HL-60/S4 (cell line): Measurements from ENCODE around the gene DDR1.

Experiments
- in situ Hi-C: fragments of 300-500 bp; cut with MboI; formaldehyde crosslinking; loops from 2 replicates; pipeline ENCODE4 v1.14.3; 2022; ENCODE audit warnings: low sequenced_read_pairs

The DDR1 gene

DNA sequence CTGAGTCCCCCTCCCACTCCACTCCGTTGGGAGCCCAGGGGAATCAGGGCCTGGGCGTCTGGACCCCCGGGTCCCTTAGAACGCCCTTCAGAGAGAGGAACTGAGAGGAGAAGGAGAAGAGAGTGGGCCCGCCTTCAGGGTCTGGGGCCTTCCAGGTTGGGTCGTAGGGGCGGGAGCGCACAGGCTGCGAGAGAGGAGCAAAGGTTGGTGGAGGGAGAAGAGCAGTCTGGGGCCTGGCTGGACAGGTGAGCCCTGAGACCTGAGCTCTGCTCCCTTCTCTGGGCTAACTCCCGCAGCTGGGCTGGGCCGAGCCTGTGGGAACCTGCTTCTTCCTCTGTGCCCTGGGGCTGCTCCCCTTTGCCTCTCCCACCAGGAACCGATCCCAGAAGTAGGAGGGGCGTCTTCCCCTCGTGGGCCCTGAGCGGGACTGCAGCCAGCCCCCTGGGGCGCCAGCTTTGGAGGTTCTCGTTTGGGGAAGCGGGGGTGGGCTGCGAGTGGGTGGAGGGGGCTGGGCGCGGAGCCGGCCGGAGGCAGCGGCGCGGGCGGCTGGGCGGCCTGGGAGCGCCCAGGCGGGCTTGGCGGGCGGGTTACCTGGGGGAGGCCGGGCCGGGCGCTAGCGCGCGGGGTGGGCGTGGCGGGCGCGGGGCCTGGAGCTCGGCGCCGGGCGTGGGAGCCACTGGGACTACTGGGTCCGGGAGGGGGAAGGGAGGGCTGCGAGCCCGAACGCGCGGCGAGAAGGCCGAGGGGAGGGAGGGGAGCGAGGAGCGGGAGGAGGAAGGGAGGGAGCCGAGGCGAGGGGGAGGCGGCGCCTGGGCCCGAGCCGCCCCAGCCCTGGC, at the start of gene DDR1:
Gene DDR1, plus strand, starts transcription at position 835 of the 836 bp plus-strand sequence. CDS start 4,211 bp downstream, outside the sequence.
- in situ Hi-C loops: no loop called here

DNA sequence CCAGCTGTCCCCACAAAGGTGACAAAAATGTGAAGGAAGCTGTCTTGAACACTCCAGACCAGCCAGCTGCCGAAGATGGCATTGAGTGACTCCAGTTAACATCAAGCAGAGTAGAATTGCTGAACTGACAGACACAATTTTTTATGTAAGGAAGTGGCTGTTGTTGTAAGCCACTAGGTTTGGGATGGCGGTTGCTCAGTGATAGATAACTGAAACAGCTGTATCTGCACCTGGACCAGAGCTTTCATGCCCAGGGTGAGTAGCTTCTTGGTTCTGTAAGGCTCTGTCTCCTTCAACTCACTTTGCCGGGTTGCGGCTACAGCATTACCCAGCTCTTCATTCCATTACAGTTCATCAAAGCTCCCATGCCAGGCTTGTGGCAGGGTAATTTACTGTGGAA, 49.7 kb upstream of the DDR1 start:
- in situ Hi-C loops: no loop called here

DNA sequence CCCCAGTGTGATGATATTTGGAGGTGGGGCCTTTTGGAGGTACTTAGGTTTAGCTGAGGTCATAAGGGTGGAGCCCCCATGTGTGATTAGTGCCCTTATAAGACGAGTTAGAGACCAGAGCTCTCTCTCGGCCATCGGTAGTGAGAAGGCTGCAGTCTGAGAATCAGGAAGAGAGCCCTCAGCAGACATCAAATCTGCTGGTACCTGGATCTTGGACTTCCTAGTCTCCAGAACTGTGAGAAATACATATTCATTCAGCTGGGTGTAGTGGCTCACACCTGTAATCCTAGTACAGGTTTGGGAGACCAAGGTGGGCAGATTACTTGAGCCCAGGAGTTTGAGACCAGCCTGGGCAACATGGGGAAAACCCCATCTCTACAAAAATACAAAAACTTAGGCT, 48.7 kb upstream of the DDR1 start:
- in situ Hi-C loops: no loop called here

GRCh38 chr6:30836431-30836866, 47.9 kb upstream of the DDR1 start:
- in situ Hi-C loops: no loop called here

DNA sequence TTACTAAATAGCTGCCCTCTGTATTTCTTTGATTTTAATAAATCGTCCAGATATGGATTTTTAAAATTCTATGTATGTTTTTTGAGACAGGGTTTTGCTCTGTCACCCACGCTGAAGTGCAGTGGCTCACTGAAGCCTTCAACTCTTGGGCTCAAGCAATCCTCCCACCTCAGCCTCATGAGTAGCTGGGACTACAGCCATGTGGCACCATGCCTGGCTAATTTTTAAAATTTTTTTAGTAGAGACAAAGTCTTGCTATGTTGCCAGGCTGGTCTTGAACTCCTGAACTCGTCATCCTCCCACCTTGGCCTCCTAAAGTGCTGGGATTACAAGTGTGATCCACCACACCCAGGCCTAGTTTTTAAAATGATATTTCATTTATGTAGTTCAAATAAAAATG, 47.4 kb upstream of the DDR1 start:
- in situ Hi-C loops: no loop called here

GRCh38 chr6:30837432-30837831, 46.9 kb upstream of the DDR1 start:
- in situ Hi-C loops: no loop called here

- in situ Hi-C loops: no loop called here
Observed at GRCh38 chr6:30837870-30838269, 46.4 kb upstream of the DDR1 start.

- in situ Hi-C loops: no loop called here
Observed at GRCh38 chr6:30839671-30840070, 44.6 kb upstream of the DDR1 start.

- in situ Hi-C loops: no loop called here
Observed at GRCh38 chr6:30840084-30840934, 44.0 kb upstream of the DDR1 start.

DNA sequence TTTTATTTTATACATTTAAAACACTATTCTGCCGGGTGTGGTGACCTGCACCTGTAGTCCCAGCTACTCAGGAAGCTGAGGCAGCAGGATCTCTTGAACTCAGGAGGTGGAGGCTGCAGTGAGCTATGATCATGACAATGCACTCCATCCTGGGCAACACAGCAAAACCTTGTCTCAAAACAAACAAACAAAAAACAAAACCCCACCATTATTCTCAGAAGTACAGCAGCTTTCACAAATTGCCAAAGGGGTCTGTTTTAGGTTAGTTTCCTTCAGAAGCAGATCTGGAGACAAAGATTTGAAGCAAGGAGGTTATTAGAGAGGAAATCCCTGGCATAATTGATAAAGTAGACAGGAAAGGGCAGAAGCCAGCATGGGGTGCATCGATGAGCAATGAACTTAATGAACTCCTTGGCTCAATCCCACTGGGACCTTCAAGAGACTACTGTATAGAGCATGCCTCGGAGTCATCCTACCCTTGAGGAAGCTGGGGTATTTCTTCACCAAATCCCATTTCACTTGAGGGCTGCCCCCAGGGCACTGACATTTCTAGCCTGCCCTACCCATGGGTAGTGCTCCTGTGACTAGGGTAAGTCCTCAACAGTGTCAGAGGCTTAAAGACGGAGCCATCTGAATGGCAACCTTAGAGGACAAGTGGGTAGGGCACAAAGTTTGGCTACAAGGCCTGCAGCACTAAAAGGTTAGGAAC, 43.2 kb upstream of the DDR1 start:
- in situ Hi-C loops: no loop called here

GRCh38 chr6:30841644-30842504, 42.4 kb upstream of the DDR1 start:
- in situ Hi-C loops: no loop called here

DNA sequence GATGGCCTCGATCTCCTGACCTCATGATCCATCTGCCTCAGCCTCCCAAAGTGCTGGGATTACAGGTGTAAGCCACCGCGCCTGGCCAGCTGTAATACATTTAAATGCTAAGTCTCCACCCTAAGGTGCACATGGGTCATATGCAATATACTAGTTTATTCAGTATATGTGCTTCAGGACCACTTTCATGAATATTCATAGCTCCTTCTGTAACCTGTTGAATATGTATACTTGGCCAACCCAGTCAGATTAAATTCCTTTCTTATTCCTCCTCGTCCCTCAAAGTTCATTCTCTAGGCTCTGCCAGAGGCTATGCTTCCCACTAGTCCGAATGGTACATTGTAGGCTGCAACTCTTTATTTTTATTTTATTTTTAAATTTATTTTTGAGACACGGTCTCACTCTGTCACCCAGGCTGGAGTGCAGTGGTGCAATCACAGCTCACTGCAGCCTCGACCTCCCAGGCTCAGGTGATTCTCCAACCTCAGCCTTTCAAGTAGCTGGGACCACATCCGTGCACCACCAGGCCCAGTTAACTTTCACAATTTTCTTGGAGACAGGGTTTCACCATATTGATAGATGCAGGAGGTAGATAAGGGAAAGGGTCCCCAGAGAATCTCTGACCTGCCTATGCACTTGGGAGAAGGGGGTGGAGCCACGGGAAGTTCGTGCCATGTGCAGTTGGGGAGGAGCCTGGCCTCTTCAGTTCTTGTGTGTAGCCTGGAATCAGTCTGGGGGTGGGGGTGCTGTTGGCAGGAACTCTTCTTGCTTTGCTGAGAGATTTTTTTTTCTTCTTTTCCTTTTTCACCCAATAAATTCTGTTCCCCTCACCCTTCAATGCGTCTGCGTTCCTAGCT, 41.3 kb upstream of the DDR1 start:
- in situ Hi-C loops: no loop called here

DNA sequence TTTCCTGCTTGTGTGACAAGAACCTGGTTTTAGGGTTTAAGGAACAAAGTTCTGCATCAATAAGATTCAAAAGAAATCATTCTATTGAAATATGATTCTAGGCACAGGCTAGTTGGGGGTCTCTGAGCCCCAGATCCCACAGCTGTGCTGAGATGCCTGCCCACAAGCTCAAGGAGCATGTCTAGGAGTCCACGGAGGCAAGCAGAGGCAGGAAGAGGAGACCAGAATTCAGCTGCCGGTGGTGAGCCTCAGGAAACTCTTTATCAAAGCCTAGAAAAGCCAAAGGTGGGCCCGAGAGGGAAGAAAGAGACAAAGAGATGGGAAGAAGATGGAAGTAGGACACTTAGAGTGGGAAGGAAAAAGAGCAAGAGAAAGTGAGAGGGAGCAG, 40.7 kb upstream of the DDR1 start:
- in situ Hi-C loops: no loop called here

DNA sequence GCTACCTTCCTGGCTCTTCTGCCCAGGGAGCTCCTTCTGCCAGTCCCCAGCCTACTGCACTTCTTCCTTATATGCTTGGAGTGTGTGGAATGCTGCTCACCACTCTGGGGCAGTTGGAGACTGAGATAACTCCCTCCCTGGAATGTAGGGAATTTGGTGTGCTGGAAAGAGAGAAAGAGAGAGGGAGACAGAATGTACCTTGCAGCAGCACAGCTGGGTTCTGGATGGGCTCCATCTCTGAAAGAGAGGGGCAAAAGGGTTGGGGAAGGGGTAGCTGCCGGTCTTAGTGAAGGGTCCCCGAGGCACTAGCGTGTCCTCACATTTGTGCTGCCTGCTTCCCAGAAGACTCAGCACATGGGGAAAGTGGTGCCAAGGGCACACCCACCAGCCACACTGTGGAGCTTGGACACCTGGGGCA, 40.2 kb upstream of the DDR1 start:
- in situ Hi-C loops: no loop called here

GRCh38 chr6:30845183-30845582, 39.1 kb upstream of the DDR1 start:
- in situ Hi-C loops: no loop called here

- in situ Hi-C loops: no loop called here
Observed at GRCh38 chr6:30847421-30847970, 36.8 kb upstream of the DDR1 start.

- in situ Hi-C loops: no loop called here
Observed at GRCh38 chr6:30847971-30848436, 36.3 kb upstream of the DDR1 start.

DNA sequence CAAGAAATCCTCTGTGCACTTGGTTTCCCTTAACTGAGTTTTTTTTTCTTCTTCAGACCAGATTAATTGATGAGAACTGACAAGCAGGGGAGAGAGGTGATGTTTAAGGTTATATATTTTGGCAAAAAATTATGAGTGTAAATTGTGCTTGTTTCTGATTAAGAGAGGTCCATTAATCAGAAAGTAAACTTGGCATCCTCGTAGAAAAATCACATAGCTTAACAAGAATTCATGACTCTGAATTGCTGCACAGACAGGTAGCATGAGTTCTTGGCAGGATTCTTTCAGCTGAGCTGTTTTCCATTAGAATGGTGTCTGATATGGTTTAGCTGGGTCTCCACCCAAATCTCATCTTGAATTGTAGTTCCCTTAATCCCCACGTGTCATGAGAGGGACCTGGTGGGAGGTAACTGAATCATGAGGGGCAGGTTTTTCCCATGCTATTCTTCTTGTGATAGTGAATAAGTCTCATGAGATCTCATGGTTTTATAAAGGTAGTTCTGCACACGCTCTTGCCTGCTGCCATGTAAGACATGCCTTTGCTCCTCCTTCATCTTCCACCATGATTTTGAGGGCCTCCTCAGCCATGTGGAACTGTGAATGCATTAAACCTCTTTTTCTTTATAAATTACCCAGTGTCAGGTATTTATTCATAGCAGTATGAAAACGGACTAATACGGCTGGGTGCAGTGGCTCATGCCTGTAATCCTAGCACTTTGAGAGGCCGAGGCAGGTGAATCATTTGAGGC, 34.2 kb upstream of the DDR1 start:
- in situ Hi-C loops: no loop called here
